H1 (cell line): ENCODE data around the gene ITSN1. TPM values are rescaled to one million over a fixed set of nuclear protein-coding genes. Genes with fewer than 3 reads are reported as not detected.

Experiments
- CTCF ChIA-PET: fragments of 300-600 bp; sonication (Branson Sonifier 250); formaldehyde crosslinking; loops from one replicate; lab custom pipeline; 2021; ENCODE audit not compliant: partially characterized antibody; lab: Charles Lee
- POLR2A ChIA-PET: fragments of 300-600 bp; sonication (Branson Sonifier 250); formaldehyde crosslinking; loops from one replicate; lab custom pipeline; 2021; ENCODE audit warnings: inconsistent platforms; ENCODE audit not compliant: partially characterized antibody; lab: Charles Lee
- DNase-seq, 2 experiments: peaks; one replicate each; pipeline versions ENCODE4 v3.0.0 to v3.0.0-alpha.2; 2010 to 2022; ENCODE audit warnings: low spot score in 2 of 2, low read depth in 1 of 2, mixed read lengths in 1 of 2
- FAIRE-seq: peaks from 2 replicates; lab custom pipeline; 2011; peaks lifted over from hg19 to GRCh38; lab: Jason Lieb, UNC
- H2AFZ ChIP-seq: 2 replicates; pipeline ENCODE4 v1.8.1; 2012; ENCODE audit warnings: low read length, inconsistent platforms
- H2AK5ac ChIP-seq: 2 replicates; pipeline ENCODE4 v1.6.1; 2013; ENCODE audit warnings: low read depth, low read length
- H2BK120ac ChIP-seq: replicated peaks from 2 replicates; pipeline ENCODE3; 2013; ENCODE audit warnings: low read depth, low read length, inconsistent platforms
- H2BK12ac ChIP-seq: 2 replicates; pipeline ENCODE4 v1.6.1; 2013; ENCODE audit warnings: low read depth, low read length
- H2BK15ac ChIP-seq: 2 replicates; pipeline ENCODE4 v1.6.1; 2013; ENCODE audit warnings: low read length
- H2BK20ac ChIP-seq: 2 replicates; pipeline ENCODE4 v1.6.1; 2013; ENCODE audit warnings: low read length
- H2BK5ac ChIP-seq: 2 replicates; pipeline ENCODE4 v1.6.1; 2013; ENCODE audit warnings: low read depth, low read length
- H3K14ac ChIP-seq: 2 replicates; pipeline ENCODE4 v1.6.1; 2013; ENCODE audit warnings: inconsistent platforms; ENCODE audit not compliant: insufficient read length
- H3K18ac ChIP-seq: 2 replicates; pipeline ENCODE4 v1.6.1; 2013; ENCODE audit warnings: low read length; ENCODE audit errors: extremely low read depth
- H3K23ac ChIP-seq: 2 replicates; pipeline ENCODE4 v1.6.1; 2013; ENCODE audit warnings: inconsistent platforms; ENCODE audit not compliant: insufficient read length
- H3K23me2 ChIP-seq: 2 replicates; pipeline ENCODE4 v1.6.1; 2013; ENCODE audit warnings: low read depth, low read length
- H3K27ac ChIP-seq: 2 replicates; pipeline ENCODE4 v1.6.1; 2011; ENCODE audit warnings: low read depth, low read length, inconsistent platforms
- H3K27me3 ChIP-seq, 4 experiments: replicated peaks in 1 of 4; 1 replicate in 1 of 4; 2 replicates in 3 of 4; pipeline versions ENCODE4 v1.6.1 to v1.8.1; 2011 to 2013; ENCODE audit warnings: low read length in 3 of 4, mild to moderate bottlenecking in 3 of 4, inconsistent platforms in 2 of 4, mixed read lengths in 2 of 4, moderate library complexity in 1 of 4; ENCODE audit not compliant: control insufficient read depth in 3 of 4, insufficient read depth in 3 of 4; ENCODE audit errors: extremely low read depth in 1 of 4
- H3K36me3 ChIP-seq, 4 experiments: 2 replicates each; pipeline versions ENCODE4 v1.6.1 to v1.8.1; 2011 to 2013; ENCODE audit warnings: mild to moderate bottlenecking in 4 of 4, low read length in 3 of 4, moderate library complexity in 2 of 4, control low read depth in 1 of 4, inconsistent platforms in 1 of 4; ENCODE audit not compliant: insufficient read depth in 4 of 4, control insufficient read depth in 2 of 4
- H3K4ac ChIP-seq: replicated peaks from 2 replicates; pipeline ENCODE3; 2013; ENCODE audit warnings: low read length, low read depth, mixed read lengths, inconsistent platforms; ENCODE audit not compliant: insufficient read length
- H3K4me1 ChIP-seq, 4 experiments: replicated peaks in 1 of 4; 1 replicate in 1 of 4; 2 replicates in 3 of 4; pipeline versions ENCODE4 v1.6.1 to v1.8.1; 2011 to 2013; ENCODE audit warnings: low read length in 3 of 4, inconsistent platforms in 2 of 4, mixed read lengths in 1 of 4; ENCODE audit not compliant: insufficient read depth in 4 of 4, control insufficient read depth in 3 of 4
- H3K4me2 ChIP-seq, 2 experiments: 2 replicates each; pipeline versions ENCODE4 v1.6.1 to v1.8.1; 2011 to 2013; ENCODE audit warnings: low read depth in 2 of 2, low read length in 2 of 2, control low read depth in 1 of 2, inconsistent platforms in 1 of 2, mild to moderate bottlenecking in 1 of 2; ENCODE audit not compliant: insufficient read depth in 1 of 2
- H3K4me3 ChIP-seq, 4 experiments: fragments of 200-600, 300-600 bp in 1 of 4; sonication (generic), shearing (Covaris generic), sonication (Bioruptor Twin) in 1 of 4; 2 replicates each; pipeline versions ENCODE4 v1.5.1 to v1.8.1; 2011 to 2016; ENCODE audit warnings: low read length in 4 of 4, low read depth in 3 of 4, control low read depth in 2 of 4, inconsistent platforms in 2 of 4, mild to moderate bottlenecking in 2 of 4, mixed read lengths in 1 of 4, moderate library complexity in 1 of 4; ENCODE audit not compliant: insufficient read depth in 2 of 4; ENCODE audit errors: extremely low read depth in 1 of 4
- H3K56ac ChIP-seq: replicated peaks from 2 replicates; pipeline ENCODE3; 2013; ENCODE audit warnings: low read depth, mild to moderate bottlenecking, mixed read lengths, low read length, inconsistent platforms; ENCODE audit not compliant: insufficient read length
- H3K79me1 ChIP-seq: 2 replicates; pipeline ENCODE4 v1.6.1; 2013; ENCODE audit warnings: low read depth, low read length, control low read depth
- H3K79me2 ChIP-seq, 2 experiments: 2 replicates each; pipeline versions ENCODE4 v1.6.1 to v1.8.1; 2012 to 2013; ENCODE audit warnings: low read length in 2 of 2, mild to moderate bottlenecking in 2 of 2, inconsistent platforms in 1 of 2; ENCODE audit not compliant: insufficient read depth in 2 of 2, control insufficient read depth in 1 of 2
- H3K9ac ChIP-seq, 4 experiments: replicated peaks in 1 of 4; 1 replicate in 1 of 4; 2 replicates in 3 of 4; pipeline versions ENCODE4 v1.6.1 to v1.8.1; 2011 to 2013; ENCODE audit warnings: low read depth in 3 of 4, low read length in 3 of 4, control low read depth in 2 of 4, mild to moderate bottlenecking in 2 of 4, moderate library complexity in 2 of 4, inconsistent platforms in 1 of 4; ENCODE audit errors: extremely low read depth in 1 of 4
- H3K9me3 ChIP-seq, 2 experiments: 2 replicates each; pipeline versions ENCODE4 v1.6.1 to v1.8.1; 2012 to 2013; ENCODE audit warnings: mild to moderate bottlenecking in 2 of 2, moderate library complexity in 2 of 2, control low read depth in 1 of 2, inconsistent platforms in 1 of 2, low read depth in 1 of 2, low read length in 1 of 2, mixed read lengths in 1 of 2; ENCODE audit not compliant: insufficient read depth in 2 of 2
- H4K20me1 ChIP-seq, 2 experiments: replicated peaks in 1 of 2; 2 replicates each; pipeline versions ENCODE3 to v1.8.1; 2011 to 2013; ENCODE audit warnings: inconsistent platforms in 2 of 2, low read length in 2 of 2, mild to moderate bottlenecking in 1 of 2; ENCODE audit not compliant: insufficient read depth in 2 of 2, control insufficient read depth in 1 of 2
- H4K5ac ChIP-seq: 2 replicates; pipeline ENCODE4 v1.6.1; 2013; ENCODE audit warnings: low read length, low read depth, mixed read lengths, inconsistent platforms; ENCODE audit not compliant: insufficient read length
- H4K8ac ChIP-seq: 2 replicates; pipeline ENCODE4 v1.8.0; 2013; ENCODE audit warnings: mild to moderate bottlenecking, moderate library complexity, low read length, inconsistent platforms; ENCODE audit not compliant: insufficient read depth; ENCODE audit errors: extremely low read depth
- H4K91ac ChIP-seq: replicated peaks from 2 replicates; pipeline ENCODE3; 2013; ENCODE audit warnings: low read length, mixed read lengths, inconsistent platforms; ENCODE audit not compliant: insufficient read length
- EP300 ChIP-seq, 2 experiments: IDR thresholded peaks; 1 replicate in 1 of 2; 2 replicates in 1 of 2; pipeline ENCODE4 v1.6.1; 2011 to 2012; ENCODE audit warnings: low read depth in 2 of 2, low read length in 2 of 2, mild to moderate bottlenecking in 2 of 2, borderline replicate concordance in 1 of 2, inconsistent platforms in 1 of 2, moderate library complexity in 1 of 2
- FOSL1 ChIP-seq: IDR thresholded peaks from 2 replicates; pipeline ENCODE4 v1.6.1; 2011; ENCODE audit warnings: mild to moderate bottlenecking, low read depth, low read length, moderate library complexity; ENCODE audit not compliant: insufficient read depth
- HDAC2 ChIP-seq, 2 experiments: fragments of 300-600 bp in 1 of 2; sonication (generic) in 1 of 2; IDR thresholded peaks; 2 replicates each; pipeline ENCODE4 v1.6.1; 2011 to 2012; ENCODE audit warnings: low read depth in 2 of 2, low read length in 2 of 2, mild to moderate bottlenecking in 2 of 2, moderate library complexity in 2 of 2, borderline replicate concordance in 1 of 2, inconsistent platforms in 1 of 2
- MAFK ChIP-seq: IDR thresholded peaks from 2 replicates; pipeline ENCODE4 v1.6.1; 2012; ENCODE audit warnings: low read depth, mild to moderate bottlenecking, improper control_type of control experiment, low read length
- RFX5 ChIP-seq: IDR thresholded peaks from 2 replicates; pipeline ENCODE4 v1.6.1; 2011; ENCODE audit warnings: low read depth, low read length, improper control_type of control experiment, borderline replicate concordance
- TAF1 ChIP-seq: IDR thresholded peaks from 2 replicates; pipeline ENCODE4 v1.6.1; 2011; ENCODE audit warnings: mild to moderate bottlenecking, low read depth, low read length
- TEAD4 ChIP-seq: IDR thresholded peaks from 2 replicates; pipeline ENCODE4 v1.6.1; 2012; ENCODE audit warnings: low read depth, low read length, inconsistent platforms, mixed read lengths
- WGBS, 2 experiments: shearing (Covaris generic) in 1 of 2; methylation state at CpG; one replicate each; pipeline versions ENCODE4 v1.1.6 to v1.1.7; 2013 to 2015; ENCODE audit warnings: low lambda C conversion rate in 2 of 2, mixed read lengths in 2 of 2, inconsistent platforms in 1 of 2, low coverage in 1 of 2, missing lambda C conversion rate in 1 of 2; ENCODE audit not compliant: insufficient replicate concordance in 2 of 2, insufficient coverage in 1 of 2, insufficient read length in 1 of 2; ENCODE audit errors: extremely low coverage in 1 of 2, missing lambda C conversion rate in 1 of 2; 5-methylcytosine and 5-hydroxymethylcytosine counted together
- polyA plus RNA-seq, 7 experiments: library from polyadenylated mRNA; depleted of rRNA in 3 of 7; stranded (reverse) in 5 of 7; unstranded in 2 of 7; fragments of >200 nt in 5 of 7; fragments of 200-250 nt in 2 of 7; gene quantifications; 1 replicate in 5 of 7; 2 replicates in 1 of 7; 4 replicates in 1 of 7; pipeline versions ENCODE4 v1.2.1 to v1.2.3, GENCODE V29; 2011 to 2013; ENCODE audit warnings: missing spikeins in 2 of 7, mixed read lengths in 2 of 7
- total RNA-seq: library from RNA; stranded (reverse); fragmentation: NEBNext Ultra II Directional; extraction: Animal tissue kit (Norgen Biotek cat#: 25700); gene quantifications from 2 replicates; pipeline ENCODE4 v1.2.1, GENCODE V29; 2021

The ITSN1 gene
- total and polyA plus RNA-seq, 2 of the 8 experiments (the other 6 are each of a cell fraction or from before 2014, with no cell fraction given) = 60.8 to 78.1 TPM

- CTCF ChIA-PET = interaction anchor here (1.1 to 1.5 kb wide), 2 partner anchors 12 to 23 kb away, joined by 3 to 4 read pairs; no protein-coding TSS in a partner anchor
Measured at GRCh38 chr21:33866826-33867225, 224.5 kb downstream of the ITSN1 start.

More at GRCh38 chr21:33866826-33867225, 224.5 kb downstream of the ITSN1 start:
- H2BK15ac ChIP-seq = no peak overlapping the region
- H2BK12ac ChIP-seq = no peak overlapping the region
- H2AFZ ChIP-seq = no peak overlapping the region
- H4K5ac ChIP-seq = no peak overlapping the region
- H4K91ac ChIP-seq = no peak overlapping the region
- no peak overlapping the region for H3K56ac ChIP-seq
- H3K9ac ChIP-seq = no peak overlapping the region
- H3K23ac ChIP-seq = no peak overlapping the region
- H2BK5ac ChIP-seq = no peak overlapping the region
- no peaks in the 10 kb centered on the region for H4K20me1 ChIP-seq
- no peaks in the 10 kb centered on the region for H3K23me2 ChIP-seq
- no peak overlapping the region for H2AK5ac ChIP-seq
- H3K9me3 ChIP-seq = no peaks in the 10 kb centered on the region; a peak in 1 of 4 replicates
- no peaks in the 10 kb centered on the region for H3K79me1 ChIP-seq
- POLR2A ChIA-PET = no interaction called here
- TF ChIP-seq TEAD4 = no peak
- no peak for TF ChIP-seq TAF1
- TF ChIP-seq RFX5 = no peak
- no peak for TF ChIP-seq EP300 (IDR thresholded peaks at IDR 0.05; ENCODE audit: borderline replicate concordance in 1 of 2, low read depth in 2 of 2, low read length in 2 of 2)
- no peak for TF ChIP-seq MAFK
- TF ChIP-seq HDAC2 (IDR thresholded peaks at IDR 0.05; ENCODE audit: borderline replicate concordance in 1 of 2, low read depth in 2 of 2, low read length in 2 of 2) = no peak
- TF ChIP-seq FOSL1 = no peak
- DNase-seq (no peak), FAIRE-seq (no peak)
- H3K27me3 ChIP-seq = no peaks in the 10 kb centered on the region; a peak in 1 of 7 replicates
- 94% methylated on average over 2 of the region's 2 CpGs; no CpG with 5 or more reads in 1 of the 2 experiments for WGBS, 2 experiments
- no peak overlapping the region for H2BK120ac ChIP-seq
- H4K8ac ChIP-seq = no peak overlapping the region
- H3K18ac ChIP-seq = no peak overlapping the region
- no peak overlapping the region for H3K14ac ChIP-seq
- H3K27ac ChIP-seq = no peak overlapping the region
- no peaks in the 10 kb centered on the region for H3K36me3 ChIP-seq
- no peaks in the 10 kb centered on the region for H3K79me2 ChIP-seq
- H3K4me2 ChIP-seq = no peak overlapping the region
- H3K4me1 ChIP-seq = no peaks in the 10 kb centered on the region; a peak in 1 of 7 replicates
- H3K4me3 ChIP-seq = no peak overlapping the region
- no peak overlapping the region for H3K4ac ChIP-seq
- no peak overlapping the region for H2BK20ac ChIP-seq
